GM13977 (cell line): ENCODE measurements around the gene TTI1.

ENCODE experiments used
- DNase-seq: peaks from one replicate; pipeline ENCODE4 v3.0.0; 2012; ENCODE audit warnings: low spot score
- in situ Hi-C: fragments of 300-500 bp; cut with MboI; formaldehyde crosslinking; loops from one replicate; pipeline ENCODE4 v1.12.0; 2022; ENCODE audit warnings: low sequenced_read_pairs, low pct_unique_long_range_greater_than_20kb, mixed read lengths, inconsistent platforms; ENCODE audit not compliant: unreplicated experiment
- TF ChIP-seq, protein P1 (sequence below): IDR thresholded peaks from 2 replicates; pipeline ENCODE4 v1.5.1; 2012; ENCODE audit warnings: mild to moderate bottlenecking, control low read depth; ENCODE audit not compliant: insufficient read depth; ENCODE audit errors: extremely low read depth, missing control alignments

The TTI1 gene

DNA sequence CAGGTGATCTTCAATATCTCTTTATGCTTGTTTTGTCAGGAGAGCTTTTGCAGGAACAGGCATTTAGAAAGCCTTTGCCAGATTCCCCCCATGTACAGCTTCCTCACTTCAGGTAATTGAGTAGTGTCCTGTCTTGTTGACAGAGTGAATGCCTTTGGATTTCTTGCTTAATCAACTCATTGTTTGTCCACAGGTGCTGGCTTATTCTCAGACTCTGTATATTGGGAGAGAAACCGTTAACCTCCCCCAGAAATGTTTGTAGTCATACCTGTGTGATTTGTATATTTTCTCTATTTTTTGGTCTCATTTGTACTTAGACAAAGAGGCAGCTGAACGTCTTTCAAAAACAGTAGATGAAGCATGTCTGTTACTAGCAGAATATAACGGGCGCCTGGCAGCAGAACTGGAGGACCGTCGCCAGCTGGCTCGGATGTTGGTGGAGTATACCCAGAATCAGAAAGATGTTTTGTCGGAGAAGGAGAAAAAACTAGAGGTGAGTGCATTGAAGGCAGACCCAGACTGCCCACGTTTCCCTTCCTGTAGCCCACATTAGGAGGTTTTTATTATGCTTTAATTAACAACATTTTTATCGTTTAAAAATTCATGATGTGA, 32.6 kb upstream of the TTI1 start:
- TF ChIP-seq, protein P1, sequence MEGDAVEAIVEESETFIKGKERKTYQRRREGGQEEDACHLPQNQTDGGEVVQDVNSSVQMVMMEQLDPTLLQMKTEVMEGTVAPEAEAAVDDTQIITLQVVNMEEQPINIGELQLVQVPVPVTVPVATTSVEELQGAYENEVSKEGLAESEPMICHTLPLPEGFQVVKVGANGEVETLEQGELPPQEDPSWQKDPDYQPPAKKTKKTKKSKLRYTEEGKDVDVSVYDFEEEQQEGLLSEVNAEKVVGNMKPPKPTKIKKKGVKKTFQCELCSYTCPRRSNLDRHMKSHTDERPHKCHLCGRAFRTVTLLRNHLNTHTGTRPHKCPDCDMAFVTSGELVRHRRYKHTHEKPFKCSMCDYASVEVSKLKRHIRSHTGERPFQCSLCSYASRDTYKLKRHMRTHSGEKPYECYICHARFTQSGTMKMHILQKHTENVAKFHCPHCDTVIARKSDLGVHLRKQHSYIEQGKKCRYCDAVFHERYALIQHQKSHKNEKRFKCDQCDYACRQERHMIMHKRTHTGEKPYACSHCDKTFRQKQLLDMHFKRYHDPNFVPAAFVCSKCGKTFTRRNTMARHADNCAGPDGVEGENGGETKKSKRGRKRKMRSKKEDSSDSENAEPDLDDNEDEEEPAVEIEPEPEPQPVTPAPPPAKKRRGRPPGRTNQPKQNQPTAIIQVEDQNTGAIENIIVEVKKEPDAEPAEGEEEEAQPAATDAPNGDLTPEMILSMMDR: no peak
- DNase-seq: no peak
- in situ Hi-C loops: loop anchor here (10.0 to 25.0 kb wide), 2 partner anchors 89 to 346 kb away; no protein-coding TSS in a partner anchor

DNA sequence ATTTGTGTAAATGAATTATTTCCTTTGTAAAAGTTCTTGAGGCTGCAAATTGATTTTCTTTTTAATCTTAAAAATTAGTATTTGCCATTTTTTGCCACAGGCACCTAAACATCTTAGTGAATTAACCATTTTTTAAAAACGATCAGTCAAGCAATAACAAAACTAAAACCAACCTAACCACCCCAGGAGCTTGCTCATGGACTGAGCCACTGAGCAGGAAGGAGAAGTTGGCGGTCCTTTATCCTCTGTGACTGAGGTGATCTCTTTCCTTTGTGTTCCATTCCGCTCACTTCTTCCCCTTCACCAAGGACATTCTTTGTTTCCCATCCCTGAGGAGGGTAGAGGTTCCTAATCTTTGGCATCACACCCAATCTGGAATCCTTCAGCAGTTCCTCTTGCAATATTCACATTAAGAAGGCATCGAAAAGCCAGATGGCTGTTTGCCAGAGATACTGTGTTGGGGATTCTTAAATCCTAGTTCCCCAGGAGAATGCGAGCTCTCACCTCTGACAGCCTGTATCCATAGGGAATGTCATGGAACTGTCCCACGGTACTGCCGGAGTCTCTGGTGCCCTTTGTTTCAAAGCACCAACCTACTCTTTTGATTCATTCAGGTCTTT, 30.8 kb upstream of the TTI1 start:
- DNase-seq: peak; percentile 39
- TF ChIP-seq, protein P1: no peak
- in situ Hi-C loops: loop anchor here (10.0 to 25.0 kb wide), 2 partner anchors 91 to 348 kb away; no protein-coding TSS in a partner anchor

DNA sequence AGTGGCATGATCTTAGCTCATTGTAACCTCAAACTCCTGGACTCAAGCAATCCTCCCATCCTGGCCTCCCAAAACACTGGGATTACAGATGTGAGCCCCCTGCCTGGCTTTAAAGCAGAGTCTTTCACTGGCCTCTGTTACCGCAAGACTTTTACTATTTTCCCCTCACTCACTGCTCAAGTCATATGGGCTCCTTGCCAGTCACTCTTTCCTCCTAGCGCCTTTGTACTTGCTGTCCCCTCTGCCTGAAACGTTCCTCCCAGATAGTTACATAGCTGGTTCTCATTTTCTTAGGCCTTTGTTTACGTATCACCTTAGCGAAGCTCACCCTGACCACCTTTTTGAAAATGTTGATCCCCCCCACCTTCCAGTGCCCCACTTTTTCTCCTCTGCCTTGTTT, 29.6 kb upstream of the TTI1 start:
- in situ Hi-C loops: loop anchor here (10.0 to 25.0 kb wide), 2 partner anchors 92 to 349 kb away; no protein-coding TSS in a partner anchor
- no peak for DNase-seq
- TF ChIP-seq, protein P1: no peak

DNA sequence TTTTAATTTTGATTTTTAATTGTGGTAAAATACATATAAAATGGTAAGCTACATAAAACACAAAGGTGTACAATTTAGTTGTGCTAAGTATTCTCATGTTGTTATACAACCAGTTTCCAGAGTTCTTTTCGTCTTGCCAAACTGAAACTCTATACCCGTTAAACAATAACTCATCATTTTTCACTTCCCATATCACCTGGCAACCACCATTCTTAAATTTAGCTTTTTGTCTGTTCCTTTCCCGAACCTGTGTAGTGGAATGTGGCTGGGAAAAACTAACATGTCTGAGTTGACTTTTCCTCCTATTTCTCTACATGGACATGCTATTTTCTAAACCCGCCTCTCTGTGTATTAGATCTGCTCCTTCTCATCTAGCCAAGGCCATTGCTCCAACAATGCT, 27.9 kb upstream of the TTI1 start:
- TF ChIP-seq, protein P1: no peak
- DNase-seq: no peak
- in situ Hi-C loops: loop anchor here (10.0 to 25.0 kb wide), 2 partner anchors 94 to 351 kb away; no protein-coding TSS in a partner anchor

DNA sequence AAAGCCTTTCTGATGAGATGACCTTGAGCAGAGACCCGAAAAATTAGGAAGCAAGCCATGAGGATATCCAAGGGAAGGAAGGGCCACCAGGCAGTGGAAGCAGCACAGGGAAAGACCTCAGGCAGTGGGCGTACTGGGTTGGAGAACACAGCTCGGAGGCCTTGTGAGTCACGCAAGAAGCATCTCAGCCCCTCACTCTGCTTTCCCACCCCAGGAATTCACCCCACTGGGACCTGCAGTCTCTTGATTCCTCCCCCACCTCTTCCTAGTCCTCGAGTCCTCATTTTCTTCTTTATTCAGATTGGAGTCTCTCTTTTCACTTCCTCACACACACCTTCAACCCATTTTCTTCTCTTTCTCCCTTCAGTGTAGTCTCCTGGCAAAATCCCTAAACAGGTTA, 27.3 kb upstream of the TTI1 start:
- in situ Hi-C loops: loop anchor here (10.0 to 25.0 kb wide), 2 partner anchors 94 to 352 kb away; no protein-coding TSS in a partner anchor
- DNase-seq: no peak
- TF ChIP-seq, protein P1: no peak

DNA sequence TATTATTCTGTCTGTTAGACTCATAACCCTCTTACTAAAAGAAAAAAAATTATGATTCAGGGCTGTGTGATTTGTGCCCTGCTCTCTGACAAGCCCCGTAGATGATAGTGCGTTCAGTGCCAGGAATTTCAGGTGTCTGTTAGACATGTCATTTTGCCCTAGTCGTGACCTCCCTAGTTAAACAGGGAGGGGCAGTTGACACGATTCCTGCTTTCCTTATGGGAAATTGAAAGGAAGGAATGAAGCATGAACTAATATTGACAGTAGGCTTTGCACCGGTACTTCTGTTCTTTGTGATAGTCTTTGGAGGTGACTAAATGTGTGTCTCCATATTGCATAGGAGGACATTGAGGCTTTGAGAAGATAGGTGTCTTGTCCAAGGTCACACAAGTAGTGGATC, 26.6 kb upstream of the TTI1 start:
- TF ChIP-seq, protein P1: no peak
- in situ Hi-C loops: loop anchor here (10.0 to 25.0 kb wide), 3 partner anchors 95 to 352 kb away; no protein-coding TSS in a partner anchor
- no peak for DNase-seq
